ENCODE results near the gene CHST11.
A peak's percentile ranks its signal among the peaks of the same experiment; 100 is the strongest.

The CHST11 gene

GRCh38 chr12:104669851-104670337, 213.1 kb downstream of the CHST11 start:
- no peak for DNase-seq (ENCODE audit: extremely low read depth in 1 of 2, low read depth in 1 of 2)

- no peak for DNase-seq (ENCODE audit: extremely low read depth in 1 of 2, low read depth in 1 of 2)
These were observed 214.0 kb downstream of the CHST11 start for GRCh38 chr12:104670439-104671408.

GRCh38 chr12:104671409-104672095, 214.8 kb downstream of the CHST11 start:
- peak; percentile 36 to 48 for DNase-seq (ENCODE audit: extremely low read depth in 1 of 2, low read depth in 1 of 2)

- DNase-seq (ENCODE audit: extremely low read depth in 1 of 2, low read depth in 1 of 2), result no peak
These were observed 215.3 kb downstream of the CHST11 start for GRCh38 chr12:104672096-104672445.

- DNase-seq (ENCODE audit: extremely low read depth in 1 of 2, low read depth in 1 of 2), result no peak
These were observed 215.9 kb downstream of the CHST11 start for GRCh38 chr12:104672501-104673265.

GRCh38 chr12:104673294-104673693, 216.5 kb downstream of the CHST11 start:
- no peak for DNase-seq (ENCODE audit: extremely low read depth in 1 of 2, low read depth in 1 of 2)

- DNase-seq (ENCODE audit: extremely low read depth in 1 of 2, low read depth in 1 of 2), result no peak
These were observed 217.1 kb downstream of the CHST11 start for GRCh38 chr12:104673696-104674482.

- DNase-seq (ENCODE audit: extremely low read depth in 1 of 2, low read depth in 1 of 2), result no peak
These were observed 219.9 kb downstream of the CHST11 start for GRCh38 chr12:104676636-104677035.

- no peak for DNase-seq (ENCODE audit: extremely low read depth in 1 of 2, low read depth in 1 of 2)
These were observed 220.8 kb downstream of the CHST11 start for GRCh38 chr12:104677441-104678089.

- no peak for DNase-seq (ENCODE audit: extremely low read depth in 1 of 2, low read depth in 1 of 2)
These were observed 223.3 kb downstream of the CHST11 start for GRCh38 chr12:104680070-104680469.

GRCh38 chr12:104680491-104680890, 223.7 kb downstream of the CHST11 start:
- no peak for DNase-seq (ENCODE audit: extremely low read depth in 1 of 2, low read depth in 1 of 2)

- DNase-seq (ENCODE audit: extremely low read depth in 1 of 2, low read depth in 1 of 2), result no peak
These were observed 224.4 kb downstream of the CHST11 start for GRCh38 chr12:104681012-104681690.

GRCh38 chr12:104682790-104683279, 226.1 kb downstream of the CHST11 start:
- DNase-seq (ENCODE audit: extremely low read depth in 1 of 2, low read depth in 1 of 2), result peak; percentile 41 to 51

GRCh38 chr12:104683831-104684503, 227.2 kb downstream of the CHST11 start:
- DNase-seq (ENCODE audit: extremely low read depth in 1 of 2, low read depth in 1 of 2), result no peak

GRCh38 chr12:104684884-104685283, 228.1 kb downstream of the CHST11 start:
- no peak for DNase-seq (ENCODE audit: extremely low read depth in 1 of 2, low read depth in 1 of 2)

GRCh38 chr12:104685366-104685765, 228.6 kb downstream of the CHST11 start:
- DNase-seq (ENCODE audit: extremely low read depth in 1 of 2, low read depth in 1 of 2), result no peak

GRCh38 chr12:104686196-104686595, 229.4 kb downstream of the CHST11 start:
- DNase-seq (ENCODE audit: extremely low read depth in 1 of 2, low read depth in 1 of 2), result no peak

- no peak for DNase-seq (ENCODE audit: extremely low read depth in 1 of 2, low read depth in 1 of 2)
These were observed 231.2 kb downstream of the CHST11 start for GRCh38 chr12:104687823-104688573.
